Measurements from ENCODE around the gene RAD51D. TPM values are rescaled to one million over a fixed set of nuclear protein-coding genes. Genes with fewer than 3 reads are reported as not detected.

Gene RAD51D
- total and polyA plus RNA-seq, 4 donors, result 3.4 to 6.1 (median 3.7) TPM

DNA sequence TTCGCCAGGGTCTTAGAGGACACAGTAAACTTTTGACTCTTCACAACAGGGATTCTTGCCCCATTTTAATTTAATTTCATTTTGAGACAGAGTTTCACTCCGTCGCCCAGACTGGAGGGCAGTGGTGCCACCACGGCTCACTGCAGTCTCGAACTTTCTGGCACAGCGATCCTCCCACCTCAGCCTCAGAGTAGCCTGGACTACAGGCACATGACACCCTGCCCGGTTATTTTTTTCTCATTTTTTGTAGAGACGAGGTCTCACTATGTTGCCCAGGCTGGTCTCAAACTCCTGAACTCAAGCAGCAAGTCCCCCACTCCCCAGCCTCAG lies 22.8 kb upstream of the RAD51D start:
- Histone ChIP-seq H3K27me3 (ENCODE audit: control insufficient read depth in 4 of 4, insufficient read depth in 4 of 4, low read length in 3 of 4) (no peaks in the 10 kb centered on the region), H3K9ac (ENCODE audit: low read depth in 1 of 2, low read length in 2 of 2) (peak overlapping the region in 1 of 2 donors; percentile 26), H3K9me3 (ENCODE audit: control insufficient read depth in 4 of 4, low read length in 3 of 4) (no peaks in the 10 kb centered on the region), H3K4me1 (ENCODE audit: control insufficient read depth in 4 of 4, insufficient read depth in 4 of 4, low read length in 3 of 4) (peaks cover 0 to 10% (median 8%) of the 10 kb centered on the region in 4 donors), H3K27ac (ENCODE audit: low read depth in 1 of 2, low read length in 2 of 2) (no peak overlapping the region), H3K4me3 (ENCODE audit: low read depth in 1 of 3, low read length in 3 of 3) (no peak overlapping the region), H3K36me3 (ENCODE audit: control insufficient read depth in 4 of 4, insufficient read depth in 3 of 4, low read depth in 1 of 4, low read length in 3 of 4) (peaks cover 0 to 21% (median 12%) of the 10 kb centered on the region in 4 donors)
- DNase-seq (ENCODE audit: low spot score), result no peak
- TF ChIP-seq HNF4A (conservative IDR thresholded peaks at IDR 0.05) (no peak), NR2F2 (IDR thresholded peaks at IDR 0.05) (no peak), RXRA (IDR thresholded peaks at IDR 0.05) (peak in 1 of 2 donors; percentile 1), TAF1 (conservative IDR thresholded peaks at IDR 0.05) (no peak)
- WGBS, result 68% methylated on average over 8 of the region's 8 CpGs

DNA sequence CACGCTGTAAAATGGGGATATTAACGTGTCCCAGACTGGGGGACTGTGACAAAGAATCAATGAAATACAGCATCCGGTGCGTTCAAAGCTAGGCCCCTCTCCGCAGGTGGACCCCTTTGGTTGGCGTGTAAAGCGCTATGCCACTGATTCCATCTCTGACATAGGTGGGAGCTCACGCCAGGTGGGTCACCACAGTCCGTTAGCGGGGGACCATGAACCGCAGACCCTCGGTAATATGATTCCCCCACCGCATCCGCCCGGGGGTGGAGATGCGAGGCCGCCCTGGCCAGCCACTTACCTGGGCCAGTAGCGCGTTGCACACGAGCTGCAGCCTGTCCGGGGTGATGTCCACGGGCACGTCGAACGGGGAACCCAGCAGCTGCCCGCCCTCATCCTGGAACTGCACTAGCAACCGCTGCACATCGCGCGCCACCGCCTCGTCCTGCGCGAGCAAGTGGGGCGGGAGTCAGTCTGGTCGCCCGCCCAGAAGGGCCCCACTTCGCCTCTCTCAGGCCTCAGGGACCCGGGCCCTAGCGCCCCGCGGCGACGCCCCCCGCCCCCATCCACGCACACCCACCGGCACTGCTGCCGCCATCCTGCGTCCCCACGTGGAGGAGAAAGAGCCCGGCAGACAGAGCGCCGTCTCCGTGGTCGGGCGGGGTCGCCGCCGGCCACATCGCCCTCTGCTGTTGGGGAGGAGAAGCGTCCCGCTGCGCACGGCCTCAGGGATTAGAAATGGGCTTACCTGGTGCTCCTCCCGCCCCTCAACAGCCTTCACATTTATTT lies 22.2 kb upstream of the RAD51D start, which contains the start of gene NLE1:
Gene NLE1 (minus strand): TSS at position 623 of the 786 bp plus-strand sequence. CDS start 28 bp downstream, at position 595.
- peak; percentile 85 for DNase-seq (ENCODE audit: low spot score)
- H3K36me3 ChIP-seq (ENCODE audit: control insufficient read depth in 4 of 4, insufficient read depth in 3 of 4, low read depth in 1 of 4, low read length in 3 of 4), result peaks cover 0 to 27% (median 17%) of the 10 kb centered on the region in 4 donors
- peak within 1 kb of the TSS in 1 of 2 donors; percentile 43 for H3K27ac ChIP-seq (ENCODE audit: low read depth in 1 of 2, low read length in 2 of 2)
- no peaks in the 10 kb centered on the region for H3K27me3 ChIP-seq (ENCODE audit: control insufficient read depth in 4 of 4, insufficient read depth in 4 of 4, low read length in 3 of 4)
- no peaks in the 10 kb centered on the region for H3K9me3 ChIP-seq (ENCODE audit: control insufficient read depth in 4 of 4, low read length in 3 of 4)
- peaks cover 0 to 10% (median 8%) of the 10 kb centered on the region in 4 donors for H3K4me1 ChIP-seq (ENCODE audit: control insufficient read depth in 4 of 4, insufficient read depth in 4 of 4, low read length in 3 of 4)
- under 1% methylated on average over 65 of the region's 65 CpGs for WGBS
- peak within 1 kb of the TSS; percentile 72 to 90 (median 80) for H3K4me3 ChIP-seq (ENCODE audit: low read depth in 1 of 3, low read length in 3 of 3)
- TF ChIP-seq, protein P1, sequence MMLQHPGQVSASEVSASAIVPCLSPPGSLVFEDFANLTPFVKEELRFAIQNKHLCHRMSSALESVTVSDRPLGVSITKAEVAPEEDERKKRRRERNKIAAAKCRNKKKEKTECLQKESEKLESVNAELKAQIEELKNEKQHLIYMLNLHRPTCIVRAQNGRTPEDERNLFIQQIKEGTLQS (IDR thresholded peaks at IDR 0.05), result no peak
- TF ChIP-seq FOXA2 (IDR thresholded peaks at IDR 0.05) (no peak), GABPA (IDR thresholded peaks at IDR 0.05 in 1 of 2, conservative IDR thresholded peaks at IDR 0.05 in 1 of 2) (peak in 1 of 2 donors; percentile 59), HNF4A (conservative IDR thresholded peaks at IDR 0.05) (no peak), FOXA1 (IDR thresholded peaks at IDR 0.05) (no peak), HNF4G (IDR thresholded peaks at IDR 0.05) (no peak), EGR1 (IDR thresholded peaks at IDR 0.05; ENCODE audit: low read depth in 2 of 2) (no peak), TAF1 (conservative IDR thresholded peaks at IDR 0.05) (no peak), RAD21 (IDR thresholded peaks at IDR 0.05) (peak; percentile 64 to 75), YY1 (IDR thresholded peaks at IDR 0.05) (peak; percentile 90), JUND (IDR thresholded peaks at IDR 0.05) (no peak), NR2F2 (IDR thresholded peaks at IDR 0.05) (no peak), SP1 (IDR thresholded peaks at IDR 0.05) (no peak), RXRA (IDR thresholded peaks at IDR 0.05) (peak in 1 of 2 donors; percentile 18)
- TF ChIP-seq, protein P2, sequence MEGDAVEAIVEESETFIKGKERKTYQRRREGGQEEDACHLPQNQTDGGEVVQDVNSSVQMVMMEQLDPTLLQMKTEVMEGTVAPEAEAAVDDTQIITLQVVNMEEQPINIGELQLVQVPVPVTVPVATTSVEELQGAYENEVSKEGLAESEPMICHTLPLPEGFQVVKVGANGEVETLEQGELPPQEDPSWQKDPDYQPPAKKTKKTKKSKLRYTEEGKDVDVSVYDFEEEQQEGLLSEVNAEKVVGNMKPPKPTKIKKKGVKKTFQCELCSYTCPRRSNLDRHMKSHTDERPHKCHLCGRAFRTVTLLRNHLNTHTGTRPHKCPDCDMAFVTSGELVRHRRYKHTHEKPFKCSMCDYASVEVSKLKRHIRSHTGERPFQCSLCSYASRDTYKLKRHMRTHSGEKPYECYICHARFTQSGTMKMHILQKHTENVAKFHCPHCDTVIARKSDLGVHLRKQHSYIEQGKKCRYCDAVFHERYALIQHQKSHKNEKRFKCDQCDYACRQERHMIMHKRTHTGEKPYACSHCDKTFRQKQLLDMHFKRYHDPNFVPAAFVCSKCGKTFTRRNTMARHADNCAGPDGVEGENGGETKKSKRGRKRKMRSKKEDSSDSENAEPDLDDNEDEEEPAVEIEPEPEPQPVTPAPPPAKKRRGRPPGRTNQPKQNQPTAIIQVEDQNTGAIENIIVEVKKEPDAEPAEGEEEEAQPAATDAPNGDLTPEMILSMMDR (IDR thresholded peaks at IDR 0.05; ENCODE audit: low read depth, low read length, missing input control), result peak; percentile 91
- TF ChIP-seq, protein P3, sequence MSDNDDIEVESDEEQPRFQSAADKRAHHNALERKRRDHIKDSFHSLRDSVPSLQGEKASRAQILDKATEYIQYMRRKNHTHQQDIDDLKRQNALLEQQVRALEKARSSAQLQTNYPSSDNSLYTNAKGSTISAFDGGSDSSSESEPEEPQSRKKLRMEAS (IDR thresholded peaks at IDR 0.05), result peak; percentile 65
- TF ChIP-seq, protein P4, sequence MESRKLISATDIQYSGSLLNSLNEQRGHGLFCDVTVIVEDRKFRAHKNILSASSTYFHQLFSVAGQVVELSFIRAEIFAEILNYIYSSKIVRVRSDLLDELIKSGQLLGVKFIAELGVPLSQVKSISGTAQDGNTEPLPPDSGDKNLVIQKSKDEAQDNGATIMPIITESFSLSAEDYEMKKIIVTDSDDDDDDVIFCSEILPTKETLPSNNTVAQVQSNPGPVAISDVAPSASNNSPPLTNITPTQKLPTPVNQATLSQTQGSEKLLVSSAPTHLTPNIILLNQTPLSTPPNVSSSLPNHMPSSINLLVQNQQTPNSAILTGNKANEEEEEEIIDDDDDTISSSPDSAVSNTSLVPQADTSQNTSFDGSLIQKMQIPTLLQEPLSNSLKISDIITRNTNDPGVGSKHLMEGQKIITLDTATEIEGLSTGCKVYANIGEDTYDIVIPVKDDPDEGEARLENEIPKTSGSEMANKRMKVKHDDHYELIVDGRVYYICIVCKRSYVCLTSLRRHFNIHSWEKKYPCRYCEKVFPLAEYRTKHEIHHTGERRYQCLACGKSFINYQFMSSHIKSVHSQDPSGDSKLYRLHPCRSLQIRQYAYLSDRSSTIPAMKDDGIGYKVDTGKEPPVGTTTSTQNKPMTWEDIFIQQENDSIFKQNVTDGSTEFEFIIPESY (IDR thresholded peaks at IDR 0.05), result no peak
- TF ChIP-seq, protein P5, sequence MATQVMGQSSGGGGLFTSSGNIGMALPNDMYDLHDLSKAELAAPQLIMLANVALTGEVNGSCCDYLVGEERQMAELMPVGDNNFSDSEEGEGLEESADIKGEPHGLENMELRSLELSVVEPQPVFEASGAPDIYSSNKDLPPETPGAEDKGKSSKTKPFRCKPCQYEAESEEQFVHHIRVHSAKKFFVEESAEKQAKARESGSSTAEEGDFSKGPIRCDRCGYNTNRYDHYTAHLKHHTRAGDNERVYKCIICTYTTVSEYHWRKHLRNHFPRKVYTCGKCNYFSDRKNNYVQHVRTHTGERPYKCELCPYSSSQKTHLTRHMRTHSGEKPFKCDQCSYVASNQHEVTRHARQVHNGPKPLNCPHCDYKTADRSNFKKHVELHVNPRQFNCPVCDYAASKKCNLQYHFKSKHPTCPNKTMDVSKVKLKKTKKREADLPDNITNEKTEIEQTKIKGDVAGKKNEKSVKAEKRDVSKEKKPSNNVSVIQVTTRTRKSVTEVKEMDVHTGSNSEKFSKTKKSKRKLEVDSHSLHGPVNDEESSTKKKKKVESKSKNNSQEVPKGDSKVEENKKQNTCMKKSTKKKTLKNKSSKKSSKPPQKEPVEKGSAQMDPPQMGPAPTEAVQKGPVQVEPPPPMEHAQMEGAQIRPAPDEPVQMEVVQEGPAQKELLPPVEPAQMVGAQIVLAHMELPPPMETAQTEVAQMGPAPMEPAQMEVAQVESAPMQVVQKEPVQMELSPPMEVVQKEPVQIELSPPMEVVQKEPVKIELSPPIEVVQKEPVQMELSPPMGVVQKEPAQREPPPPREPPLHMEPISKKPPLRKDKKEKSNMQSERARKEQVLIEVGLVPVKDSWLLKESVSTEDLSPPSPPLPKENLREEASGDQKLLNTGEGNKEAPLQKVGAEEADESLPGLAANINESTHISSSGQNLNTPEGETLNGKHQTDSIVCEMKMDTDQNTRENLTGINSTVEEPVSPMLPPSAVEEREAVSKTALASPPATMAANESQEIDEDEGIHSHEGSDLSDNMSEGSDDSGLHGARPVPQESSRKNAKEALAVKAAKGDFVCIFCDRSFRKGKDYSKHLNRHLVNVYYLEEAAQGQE (IDR thresholded peaks at IDR 0.05), result no peak
- peak within 1 kb of the TSS; percentile 65 to 78 for H3K9ac ChIP-seq (ENCODE audit: low read depth in 1 of 2, low read length in 2 of 2)

All from liver (tissue), 9 donors.